Measurements from ENCODE around the gene ALAD.
"Not testable (repeated sequence)": the region's sequence is repeated elsewhere in the genome, so short reads cannot be mapped to it uniquely, and the experiment has no call there.

ALAD gene

DNA sequence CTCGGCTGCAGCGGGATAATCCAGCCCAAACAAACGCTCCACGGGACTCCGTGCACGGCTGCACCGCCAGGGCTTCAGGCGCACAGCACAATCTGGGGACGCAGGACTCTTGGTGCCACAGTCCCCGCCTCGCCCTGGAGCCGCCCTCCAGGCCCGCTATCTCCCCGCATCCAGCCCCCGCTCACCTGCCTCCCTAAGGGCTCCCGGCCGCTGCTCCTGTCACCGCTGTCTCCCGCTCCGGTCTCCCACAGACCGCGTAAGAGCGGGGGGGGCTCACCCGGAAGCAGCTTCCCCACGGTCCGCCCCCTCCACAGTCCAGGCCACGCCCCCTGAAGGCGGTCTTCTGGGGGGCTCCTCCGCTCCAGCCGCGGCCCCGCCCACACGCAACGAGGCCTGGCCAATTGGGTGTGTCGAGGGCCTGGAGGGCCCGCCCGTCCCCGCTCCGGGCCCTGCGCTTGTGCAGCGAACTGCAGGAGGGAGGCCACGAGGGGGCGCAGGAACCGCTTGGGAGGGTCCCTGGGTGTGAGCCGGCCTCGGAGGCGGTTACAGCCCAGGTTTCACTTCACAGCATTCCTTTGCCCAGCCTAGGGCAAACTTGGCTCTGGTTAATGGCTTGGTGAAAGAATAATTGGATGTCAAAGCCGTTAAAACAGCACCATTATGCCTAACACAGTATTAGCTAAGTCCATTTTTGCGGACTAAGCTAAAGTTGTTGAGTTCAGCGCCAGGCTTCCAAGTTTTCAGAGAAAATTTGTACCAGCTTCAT is at the start of gene ALAD:
TSS of gene ALAD (minus strand) at position 258 of the 766 bp plus-strand sequence. CDS start 7,725 bp downstream, outside the sequence.
- peak within 1 kb of the TSS; percentile 98 for H3K4me3 ChIP-seq (ENCODE audit: low read depth, low read length)
- TF ChIP-seq, protein P1, sequence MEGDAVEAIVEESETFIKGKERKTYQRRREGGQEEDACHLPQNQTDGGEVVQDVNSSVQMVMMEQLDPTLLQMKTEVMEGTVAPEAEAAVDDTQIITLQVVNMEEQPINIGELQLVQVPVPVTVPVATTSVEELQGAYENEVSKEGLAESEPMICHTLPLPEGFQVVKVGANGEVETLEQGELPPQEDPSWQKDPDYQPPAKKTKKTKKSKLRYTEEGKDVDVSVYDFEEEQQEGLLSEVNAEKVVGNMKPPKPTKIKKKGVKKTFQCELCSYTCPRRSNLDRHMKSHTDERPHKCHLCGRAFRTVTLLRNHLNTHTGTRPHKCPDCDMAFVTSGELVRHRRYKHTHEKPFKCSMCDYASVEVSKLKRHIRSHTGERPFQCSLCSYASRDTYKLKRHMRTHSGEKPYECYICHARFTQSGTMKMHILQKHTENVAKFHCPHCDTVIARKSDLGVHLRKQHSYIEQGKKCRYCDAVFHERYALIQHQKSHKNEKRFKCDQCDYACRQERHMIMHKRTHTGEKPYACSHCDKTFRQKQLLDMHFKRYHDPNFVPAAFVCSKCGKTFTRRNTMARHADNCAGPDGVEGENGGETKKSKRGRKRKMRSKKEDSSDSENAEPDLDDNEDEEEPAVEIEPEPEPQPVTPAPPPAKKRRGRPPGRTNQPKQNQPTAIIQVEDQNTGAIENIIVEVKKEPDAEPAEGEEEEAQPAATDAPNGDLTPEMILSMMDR (IDR thresholded peaks at IDR 0.05; ENCODE audit: insufficient read depth, low read depth, low read length, missing control alignments) = peak; percentile 95
- peak; percentile 99 for DNase-seq (ENCODE audit: low read depth)

DNA sequence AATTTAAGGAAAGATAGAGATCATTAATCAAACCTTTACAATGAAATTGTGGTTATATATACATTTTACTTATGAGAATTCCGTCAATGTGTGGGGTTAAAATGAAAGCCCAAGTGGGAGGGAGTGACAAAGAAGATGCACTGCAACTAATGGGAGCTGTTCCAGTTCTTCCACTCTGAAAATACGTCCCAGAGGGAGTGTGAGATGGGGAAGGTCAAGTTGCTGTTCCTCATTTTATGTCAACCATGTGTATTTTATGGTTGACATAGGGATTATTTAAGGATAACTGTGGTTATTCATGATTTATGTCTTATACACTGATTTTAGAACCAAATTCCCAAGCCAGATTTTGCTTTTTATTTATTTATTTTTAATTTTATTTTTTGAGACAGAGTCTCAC is 48.3 kb upstream of the ALAD start:
- TF ChIP-seq, protein P1 (IDR thresholded peaks at IDR 0.05; ENCODE audit: insufficient read depth, low read depth, low read length, missing control alignments) = no peak
- H3K4me3 ChIP-seq (ENCODE audit: low read depth, low read length) = no peak overlapping the region
- no peak for DNase-seq (ENCODE audit: low read depth)

DNA sequence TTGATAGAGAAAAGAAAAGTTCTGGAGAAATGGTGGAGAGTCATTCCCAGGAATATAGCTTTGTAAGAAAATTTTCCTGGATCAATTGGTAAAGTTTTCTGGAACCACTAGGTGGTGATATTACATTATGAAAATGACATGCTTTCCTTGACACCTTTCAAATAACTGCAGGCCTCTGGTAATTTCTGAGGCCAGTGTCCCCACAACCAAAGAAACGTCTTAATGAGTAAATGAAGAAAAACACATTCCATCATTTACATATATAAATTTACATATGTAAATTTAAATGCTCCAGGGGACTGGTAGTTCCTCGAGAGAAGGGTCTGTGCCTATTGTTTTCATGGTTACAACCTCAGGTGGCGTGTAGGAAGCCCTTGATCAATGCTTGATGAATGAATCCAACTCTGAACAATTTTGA is 45.2 kb upstream of the ALAD start:
- H3K4me3 ChIP-seq (ENCODE audit: low read depth, low read length) = no peak overlapping the region
- TF ChIP-seq, protein P1 (IDR thresholded peaks at IDR 0.05; ENCODE audit: insufficient read depth, low read depth, low read length, missing control alignments) = peak; percentile 37
- peak; percentile 49 for DNase-seq (ENCODE audit: low read depth)

DNA sequence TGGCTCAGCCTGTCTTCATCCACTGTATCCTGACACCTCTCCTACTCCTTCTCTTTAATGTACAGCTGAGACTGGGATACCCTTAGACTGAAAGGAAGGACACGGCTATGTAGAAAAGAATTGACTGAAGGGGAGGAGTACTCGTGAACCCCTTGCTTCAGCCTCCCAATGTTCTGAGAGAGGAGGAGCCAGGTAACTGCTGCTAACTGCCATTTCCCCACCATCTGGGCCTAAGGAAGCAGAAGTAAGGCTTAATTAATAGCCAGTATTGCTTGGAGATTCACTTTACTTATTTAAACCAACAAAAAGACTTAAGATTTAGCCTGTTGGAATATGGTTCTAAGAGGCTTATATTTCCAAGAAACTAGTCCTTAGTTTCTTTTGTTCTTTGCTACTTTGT is 43.7 kb upstream of the ALAD start:
- TF ChIP-seq, protein P1 (IDR thresholded peaks at IDR 0.05; ENCODE audit: insufficient read depth, low read depth, low read length, missing control alignments) = no peak

DNA sequence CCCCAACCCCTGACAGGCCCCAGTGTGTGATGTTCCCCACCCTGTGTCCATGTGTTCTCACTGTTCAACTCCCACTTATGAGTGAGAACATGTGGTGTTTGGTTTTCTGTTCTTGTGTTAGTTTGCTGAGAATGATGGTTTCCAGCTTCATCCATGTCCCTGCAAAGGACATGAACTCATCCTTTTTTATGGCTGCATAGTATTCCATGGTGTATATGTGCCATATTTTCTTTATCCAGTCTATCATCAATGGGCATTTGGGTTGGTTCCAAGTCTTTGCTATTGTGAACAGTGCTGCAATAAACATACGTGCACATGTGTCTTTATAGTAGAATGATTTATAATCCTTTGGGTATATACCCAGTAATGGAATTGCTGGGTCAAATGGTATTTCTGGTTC is 36.6 kb upstream of the ALAD start:
- H3K4me3 ChIP-seq (ENCODE audit: low read depth, low read length); DNase-seq (ENCODE audit: low read depth): not testable (repeated sequence)

More for the DNA sequence above, 43.7 kb upstream of the ALAD start:
- H3K4me3 ChIP-seq (ENCODE audit: low read depth, low read length) = no peak overlapping the region
- no peak for DNase-seq (ENCODE audit: low read depth)

DNA sequence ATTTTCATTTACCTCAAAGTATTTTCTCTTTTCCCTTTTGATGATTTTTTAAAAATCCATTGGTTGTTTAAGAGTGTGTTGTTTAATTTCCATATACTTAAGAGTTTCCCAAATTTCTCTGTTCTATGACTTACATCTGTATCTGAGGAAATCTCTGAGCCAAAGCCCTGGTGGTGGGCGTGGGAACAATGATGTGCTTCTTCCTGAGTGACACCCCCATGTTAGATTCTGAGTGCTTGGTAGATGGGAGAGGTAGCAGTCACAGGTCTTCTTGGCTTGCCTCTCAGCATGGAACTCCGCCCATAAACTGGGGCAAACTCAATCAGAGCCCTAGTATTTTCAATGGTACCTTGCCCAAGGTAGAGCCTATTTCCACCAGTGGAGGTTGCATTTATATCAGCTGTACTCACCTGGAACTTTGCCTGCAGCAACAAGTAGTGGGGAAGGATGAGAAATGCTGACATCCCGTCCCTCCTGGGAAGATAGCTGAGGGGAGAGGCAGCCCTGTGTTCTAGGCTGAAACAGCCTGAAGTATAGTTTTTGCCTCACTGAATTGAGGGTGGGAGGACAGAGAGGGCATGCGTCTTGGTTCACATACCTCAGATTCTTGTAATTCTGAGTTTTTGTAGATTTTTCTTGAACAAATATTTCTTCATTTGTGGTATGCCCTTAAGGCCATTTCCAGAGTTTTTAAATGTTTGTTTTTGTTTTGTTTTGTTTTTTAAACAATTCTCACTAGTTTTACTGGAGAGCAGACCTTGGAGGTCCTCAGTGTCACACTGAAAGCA is 35.8 kb upstream of the ALAD start:
- TF ChIP-seq, protein P1 (IDR thresholded peaks at IDR 0.05; ENCODE audit: insufficient read depth, low read depth, low read length, missing control alignments) = no peak
- no peak overlapping the region for H3K4me3 ChIP-seq (ENCODE audit: low read depth, low read length)
- DNase-seq (ENCODE audit: low read depth) = no peak

DNA sequence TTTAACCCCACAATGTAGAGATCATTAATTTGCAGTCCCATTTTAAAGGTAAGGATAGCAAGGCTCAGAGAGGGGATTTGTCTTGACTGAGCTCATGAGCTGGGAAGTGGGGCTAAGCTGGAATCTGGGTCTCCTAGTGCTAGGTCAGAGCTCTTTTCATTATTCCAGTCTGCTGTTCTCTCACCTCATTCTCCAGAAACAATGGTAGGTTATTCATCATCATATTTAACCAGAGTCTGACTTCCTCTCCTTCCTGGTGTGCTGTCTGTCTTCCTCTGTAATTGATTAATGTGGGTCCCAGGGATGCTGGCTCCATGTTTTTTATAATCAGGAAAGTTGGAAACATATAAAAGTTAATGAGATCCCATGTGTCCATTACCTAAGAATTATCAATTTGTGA is 30.1 kb upstream of the ALAD start:
- H3K4me3 ChIP-seq (ENCODE audit: low read depth, low read length) = no peak overlapping the region
- no peak for DNase-seq (ENCODE audit: low read depth)
- TF ChIP-seq, protein P1 (IDR thresholded peaks at IDR 0.05; ENCODE audit: insufficient read depth, low read depth, low read length, missing control alignments) = no peak
